ENCODE data around the gene CTF1. TPM values are rescaled to one million over a fixed set of nuclear protein-coding genes. Genes with fewer than 3 reads are reported as not detected.

The CTF1 gene
- total and polyA plus RNA-seq, 10 of the 15 experiments (the other 5 are each of a cell fraction or from before 2014, with no cell fraction given), result 0.04 to 0.46 (median 0.11) TPM; not detected in 3

DNA sequence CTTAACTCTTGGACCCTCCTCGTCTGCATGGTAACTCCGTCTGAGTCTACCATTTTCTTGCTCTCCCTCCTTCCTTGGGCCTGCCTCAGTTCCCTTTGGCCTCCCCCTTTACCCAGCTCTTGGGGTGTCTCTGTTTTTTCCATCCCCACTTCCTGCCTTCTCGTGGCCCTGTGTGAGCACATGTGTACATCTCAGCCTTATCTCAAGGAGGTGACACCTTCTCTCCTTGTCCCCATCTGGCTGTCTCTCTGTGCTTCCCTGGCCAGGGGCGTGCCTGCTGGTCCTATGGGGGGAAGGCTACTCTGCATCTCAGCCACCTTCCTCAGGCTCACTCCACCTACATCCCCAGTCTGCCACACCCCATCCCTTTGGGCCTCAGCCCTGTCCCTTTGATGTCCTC lies 6.6 kb downstream of the CTF1 start:
- H3K9ac ChIP-seq (ENCODE audit: control insufficient read depth, insufficient read depth, low read length), result no peak overlapping the region; the same call in 1 of the 2 replicates
- no peaks in the 10 kb centered on the region for H3K36me3 ChIP-seq (ENCODE audit: control insufficient read depth in 2 of 2, insufficient read depth in 2 of 2, low read length in 1 of 2)
- no peaks in the 10 kb centered on the region for H3K79me2 ChIP-seq (ENCODE audit: control insufficient read depth, insufficient read depth, low read length)
- CTCF ChIA-PET, result interaction anchor here (0.8 to 7.5 kb wide), 8 partner anchors 10 to 180 kb away, joined by 3 to 174 read pairs (median 16); no protein-coding TSS in a partner anchor
- RAD21 ChIA-PET (ENCODE audit: unreplicated experiment), result interaction anchor here (1.7 to 4.0 kb wide), 4 partner anchors 31 to 58 kb away, joined by 7 to 88 read pairs (median 14); no protein-coding TSS in a partner anchor
- no peak overlapping the region for H3K4me3 ChIP-seq
- TF ChIP-seq MTA2 (IDR thresholded peaks at IDR 0.05; ENCODE audit: low read depth) (no peak), CHD2 (IDR thresholded peaks at IDR 0.05; ENCODE audit: borderline replicate concordance, low read depth, low read length) (no peak), CBFB (IDR thresholded peaks at IDR 0.05; ENCODE audit: low read depth) (no peak), POLR2AphosphoS5 (IDR thresholded peaks at IDR 0.05; ENCODE audit: low read length) (no peak), ZBTB11 (CRISPR knock-in tag; IDR thresholded peaks at IDR 0.05) (no peak), PAX8 (IDR thresholded peaks at IDR 0.05) (no peak), RELB (IDR thresholded peaks at IDR 0.05; ENCODE audit: low read depth) (no peak), KDM1A (IDR thresholded peaks at IDR 0.05; ENCODE audit: borderline replicate concordance) (no peak), KAT2A (conservative IDR thresholded peaks at IDR 0.05; ENCODE audit: control insufficient read depth, low read depth, low read length) (no peak), HDGF (IDR thresholded peaks at IDR 0.05) (no peak), HDAC2 (IDR thresholded peaks at IDR 0.05) (no peak), NFXL1 (IDR thresholded peaks at IDR 0.05; ENCODE audit: borderline replicate concordance) (no peak)
- TF ChIP-seq, protein P1, sequence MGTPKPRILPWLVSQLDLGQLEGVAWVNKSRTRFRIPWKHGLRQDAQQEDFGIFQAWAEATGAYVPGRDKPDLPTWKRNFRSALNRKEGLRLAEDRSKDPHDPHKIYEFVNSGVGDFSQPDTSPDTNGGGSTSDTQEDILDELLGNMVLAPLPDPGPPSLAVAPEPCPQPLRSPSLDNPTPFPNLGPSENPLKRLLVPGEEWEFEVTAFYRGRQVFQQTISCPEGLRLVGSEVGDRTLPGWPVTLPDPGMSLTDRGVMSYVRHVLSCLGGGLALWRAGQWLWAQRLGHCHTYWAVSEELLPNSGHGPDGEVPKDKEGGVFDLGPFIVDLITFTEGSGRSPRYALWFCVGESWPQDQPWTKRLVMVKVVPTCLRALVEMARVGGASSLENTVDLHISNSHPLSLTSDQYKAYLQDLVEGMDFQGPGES (IDR thresholded peaks at IDR 0.05), result no peak
- peak overlapping the region; percentile 95 for H3K4me2 ChIP-seq (ENCODE audit: control insufficient read depth, insufficient read depth)
- H3K27me3 ChIP-seq (replicated peaks in 1 of 2; ENCODE audit: control insufficient read depth in 2 of 2, insufficient read depth in 2 of 2, low read length in 1 of 2), result no peaks in the 10 kb centered on the region
- H3K9me3 ChIP-seq (replicated peaks; ENCODE audit: control insufficient read depth, insufficient read depth, low read length), result peaks cover 2% of the 10 kb centered on the region; the same call in 2 of the 3 replicates
- H2AFZ ChIP-seq (ENCODE audit: control insufficient read depth, low read depth, low read length), result peak overlapping the region; percentile 92
- no peak overlapping the region for H3K27ac ChIP-seq (ENCODE audit: control insufficient read depth, insufficient read depth)
- no peak for FAIRE-seq
- in situ Hi-C loops (cut with MboI) (no loop called here), intact Hi-C loops (cut with micrococcal nuclease; ENCODE audit: unreplicated experiment) (no loop called here)
- POLR2A ChIA-PET, result interaction anchor here (1.7 to 2.7 kb wide), 2 partner anchors 25 to 58 kb away, joined by 7 to 13 read pairs; no protein-coding TSS in a partner anchor
- BruUV-seq (replicated peaks), result no TSS peak
- no peaks in the 10 kb centered on the region; the same call in 1 of the 2 replicates for H4K20me1 ChIP-seq (ENCODE audit: control insufficient read depth, insufficient read depth)
- no peak for DNase-seq (ENCODE audit: low read depth, low spot score)
- ATAC-seq, result no peak
- SMC1A ChIA-PET (ENCODE audit: uncharacterized antibody, unreplicated experiment), result interaction anchor here (0.7 to 8.8 kb wide), 5 partner anchors 15 to 59 kb away, joined by 3 to 146 read pairs (median 7); no protein-coding TSS in a partner anchor
- 80% methylated on average over 4 of the region's 4 CpGs for WGBS (ENCODE audit: insufficient coverage, insufficient replicate concordance, low lambda C conversion rate, missing lambda C conversion rate)
- peaks cover 24% of the 10 kb centered on the region for H3K4me1 ChIP-seq (ENCODE audit: control insufficient read depth, insufficient read depth, low read length)

Data from GM12878 (cell line).